ENCODE measurements around the gene OR2T35.
"Not testable (repeated sequence)": the region's sequence is repeated elsewhere in the genome, so short reads cannot be mapped to it uniquely, and the experiment has no call there.

The OR2T35 gene, protein sequence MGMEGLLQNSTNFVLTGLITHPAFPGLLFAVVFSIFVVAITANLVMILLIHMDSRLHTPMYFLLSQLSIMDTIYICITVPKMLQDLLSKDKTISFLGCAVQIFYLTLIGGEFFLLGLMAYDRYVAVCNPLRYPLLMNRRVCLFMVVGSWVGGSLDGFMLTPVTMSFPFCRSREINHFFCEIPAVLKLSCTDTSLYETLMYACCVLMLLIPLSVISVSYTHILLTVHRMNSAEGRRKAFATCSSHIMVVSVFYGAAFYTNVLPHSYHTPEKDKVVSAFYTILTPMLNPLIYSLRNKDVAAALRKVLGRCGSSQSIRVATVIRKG

DNA sequence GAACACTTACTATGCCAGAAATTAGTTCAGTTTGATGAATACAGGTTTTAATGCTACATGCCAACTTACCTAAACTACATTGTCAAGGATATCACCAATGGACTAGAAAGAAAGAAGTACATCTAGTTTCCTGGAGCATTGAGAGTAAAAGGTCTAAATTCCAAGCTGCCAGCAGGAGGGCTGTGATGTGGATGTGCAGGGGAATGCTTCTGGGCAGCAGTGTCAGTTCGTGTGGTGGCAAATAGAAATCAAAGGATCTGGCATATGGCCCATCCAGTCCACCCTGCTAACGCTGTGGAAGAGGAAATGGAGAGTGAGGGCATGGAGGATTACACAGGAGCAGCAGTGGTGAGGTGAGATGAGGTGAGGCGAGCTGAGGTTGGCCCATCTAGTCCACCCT lies at the start of gene OR2T35:
Gene OR2T35, minus strand, starts transcription at position 101 of the 400 bp plus-strand sequence. CDS start 6,020 bp downstream, outside the sequence.
- DNase-seq: not testable (repeated sequence)

DNA sequence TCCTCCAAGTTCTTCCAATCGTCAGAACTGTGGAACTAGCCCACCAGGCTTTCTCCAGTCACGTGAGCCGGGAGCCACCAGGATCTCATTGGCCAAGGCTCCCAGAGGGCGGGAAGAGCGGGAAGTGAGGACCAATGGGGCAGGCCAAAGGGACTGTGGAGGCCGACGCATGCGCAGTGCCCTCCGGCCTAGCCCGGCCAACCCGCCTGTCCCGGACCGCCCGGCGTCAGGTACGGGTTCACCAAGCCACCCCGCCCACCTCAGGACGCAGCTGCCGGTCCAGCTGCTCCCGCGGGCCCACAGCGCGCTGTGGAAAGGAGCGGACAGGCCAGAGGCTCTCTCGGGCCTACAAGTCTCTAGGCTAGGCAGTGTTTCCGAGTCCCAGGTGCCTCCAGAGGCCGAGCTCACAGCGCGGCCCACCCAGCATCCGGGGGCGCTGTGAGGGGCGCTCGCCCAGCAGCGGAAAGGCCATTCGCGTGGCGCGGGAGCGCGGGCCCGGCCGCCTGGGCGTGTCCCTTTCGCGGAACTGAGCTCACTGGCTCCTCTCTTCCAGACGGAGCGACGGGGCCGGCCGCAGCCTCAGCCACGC lies 46.6 kb upstream of the OR2T35 start:
- DNase-seq: no peak

DNA sequence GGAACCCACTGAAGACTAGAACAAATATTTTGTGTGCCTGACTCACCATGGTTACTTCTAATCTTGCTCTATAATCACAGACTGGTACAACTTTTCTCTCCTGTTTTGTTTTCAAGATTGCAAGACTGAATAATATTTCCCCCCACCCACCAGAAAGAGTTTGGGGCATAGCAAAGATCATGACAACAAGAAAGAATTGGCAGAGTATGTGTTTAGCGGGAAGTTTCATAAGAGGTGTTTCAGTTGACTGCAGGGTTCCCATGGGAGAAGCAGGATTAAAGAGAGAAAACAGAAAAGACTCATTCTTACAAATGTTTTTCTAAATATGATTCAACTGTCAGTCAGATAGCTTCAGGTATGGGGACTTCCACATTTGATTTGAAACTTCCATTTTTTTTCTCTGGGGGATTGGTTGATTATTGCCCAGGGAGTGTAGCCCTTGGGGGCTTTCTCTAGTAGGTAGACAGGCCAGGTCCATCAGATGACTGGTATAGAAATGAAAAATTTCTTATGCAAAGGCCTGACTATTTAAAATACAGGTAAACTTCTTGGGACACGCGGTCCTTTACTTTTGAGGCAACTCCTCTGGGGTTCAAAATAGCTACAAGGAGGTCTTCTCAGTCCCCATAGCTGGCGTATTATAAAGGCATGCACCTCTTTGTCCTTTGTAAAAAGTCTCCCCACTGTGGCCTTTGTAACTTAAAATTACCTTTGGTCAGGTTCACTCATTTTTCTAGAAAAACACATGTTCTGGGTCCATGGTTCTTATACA lies 43.6 kb upstream of the OR2T35 start:
- DNase-seq: no peak

DNA sequence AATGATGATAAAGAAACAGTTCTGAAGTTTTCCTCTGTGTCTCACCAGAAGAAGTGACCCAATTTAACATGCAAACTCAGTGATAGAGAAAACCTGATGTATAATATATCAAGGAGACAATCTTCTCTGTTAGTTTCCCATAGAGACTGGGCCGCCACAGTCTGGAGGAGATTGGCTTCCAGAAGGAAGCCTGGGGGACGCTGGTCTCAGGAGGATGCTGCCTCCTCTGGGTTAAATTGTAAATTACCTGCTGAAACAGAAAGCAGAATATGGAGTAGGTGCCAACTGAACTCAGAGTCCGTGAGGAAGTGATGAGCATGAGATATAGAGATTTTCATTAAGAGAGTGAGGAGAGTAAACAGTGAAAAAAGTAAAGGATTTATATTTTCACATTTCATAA lies 41.7 kb upstream of the OR2T35 start:
- DNase-seq: no peak

DNA sequence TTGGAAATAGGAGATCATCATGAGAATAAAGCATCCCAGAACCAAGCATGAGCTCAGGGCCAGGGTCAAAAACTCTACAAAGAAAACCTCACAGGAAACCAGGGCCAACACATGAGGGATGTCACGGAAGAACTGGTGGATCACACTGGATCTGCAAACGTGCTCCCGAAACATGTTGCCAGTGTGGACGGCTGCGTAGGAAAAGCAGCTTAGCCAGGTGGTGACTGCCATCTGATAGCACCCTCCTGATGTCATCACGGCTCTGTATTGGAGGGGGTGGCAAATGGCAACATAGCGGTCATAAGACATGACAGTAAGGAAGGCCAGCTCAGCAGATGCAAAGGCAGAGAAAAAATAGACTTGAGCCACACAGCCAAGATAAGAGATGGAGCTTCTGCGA lies 36.6 kb upstream of the OR2T35 start:
- no peak for DNase-seq

DNA sequence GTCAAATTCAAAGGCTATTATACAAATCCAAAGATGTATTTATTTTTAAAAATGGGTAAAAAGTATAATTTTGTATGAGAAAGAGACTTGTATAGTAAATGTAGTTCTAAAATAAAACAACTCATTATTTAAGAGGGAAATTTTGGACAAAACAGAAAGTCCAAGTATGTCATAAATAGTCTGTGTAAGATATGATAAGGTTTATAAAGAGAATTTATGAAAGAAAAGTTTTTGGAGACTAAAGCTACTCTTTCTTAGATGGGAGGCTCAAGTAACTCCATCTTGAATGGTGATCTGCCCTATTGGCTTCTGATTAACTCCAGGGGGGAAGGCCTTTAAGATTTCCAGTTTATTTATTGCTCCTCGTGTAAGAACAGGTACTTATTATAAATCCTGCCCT lies 24.9 kb upstream of the OR2T35 start:
- DNase-seq: no peak

DNA sequence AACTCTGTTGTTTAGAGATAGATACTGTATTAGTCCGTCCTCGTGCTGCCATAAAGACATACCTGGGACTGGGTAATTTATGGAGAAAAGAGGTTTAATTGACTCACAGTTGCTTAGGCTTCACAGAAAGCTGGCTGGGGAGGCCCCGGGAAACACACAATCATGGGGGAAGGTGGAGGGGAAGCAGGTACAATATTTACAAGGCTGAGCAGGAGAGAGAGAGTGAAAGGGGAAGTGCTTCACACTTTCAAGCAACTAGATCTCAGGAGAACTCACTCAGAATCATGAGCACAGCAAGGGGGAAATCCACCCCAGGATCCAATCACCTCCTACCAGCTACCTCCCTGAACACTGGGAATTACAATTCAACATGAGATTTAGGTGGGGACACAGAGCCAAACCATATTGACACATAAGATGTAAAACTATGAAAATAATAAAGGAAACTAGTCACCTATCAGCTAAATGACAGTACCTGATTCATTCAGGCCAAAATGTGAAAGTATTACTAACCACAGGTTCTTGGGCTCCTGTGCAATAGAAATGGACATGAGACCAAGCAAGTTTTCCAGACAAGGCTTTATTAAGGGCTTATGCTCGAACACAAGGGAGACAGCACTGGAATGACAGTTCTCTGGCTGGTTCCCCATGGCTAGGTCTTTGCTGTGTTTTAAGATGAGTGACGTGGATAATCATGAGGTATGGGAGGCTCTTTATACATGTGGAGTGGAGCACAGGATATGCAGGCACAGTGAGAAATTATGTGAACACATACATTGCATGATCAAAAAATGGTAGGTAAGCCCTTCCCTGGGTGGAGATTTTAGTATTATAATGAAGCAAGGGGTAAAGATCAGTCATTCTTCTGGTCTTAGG lies 18.6 kb upstream of the OR2T35 start:
- DNase-seq: not testable (repeated sequence)

DNA sequence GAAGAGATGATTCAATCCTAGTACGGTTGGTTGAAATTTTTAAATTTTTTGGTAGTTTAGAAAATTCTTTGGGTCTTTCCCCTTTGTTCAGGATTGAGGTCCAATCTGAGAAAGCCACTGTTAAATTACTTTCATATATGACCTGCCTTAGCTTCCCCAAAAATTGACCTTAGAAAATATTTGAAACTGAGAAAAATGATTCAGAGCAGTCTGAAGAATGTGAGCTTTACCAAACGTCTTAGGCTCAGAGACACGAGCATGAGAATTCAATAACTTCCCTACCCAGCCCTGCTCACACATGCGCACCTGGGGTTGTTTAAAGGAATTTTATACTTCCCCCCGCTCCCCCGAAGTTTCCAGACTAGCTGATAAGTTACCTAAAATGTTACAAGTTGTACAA lies 11.7 kb upstream of the OR2T35 start:
- not testable (repeated sequence) for DNase-seq

DNA sequence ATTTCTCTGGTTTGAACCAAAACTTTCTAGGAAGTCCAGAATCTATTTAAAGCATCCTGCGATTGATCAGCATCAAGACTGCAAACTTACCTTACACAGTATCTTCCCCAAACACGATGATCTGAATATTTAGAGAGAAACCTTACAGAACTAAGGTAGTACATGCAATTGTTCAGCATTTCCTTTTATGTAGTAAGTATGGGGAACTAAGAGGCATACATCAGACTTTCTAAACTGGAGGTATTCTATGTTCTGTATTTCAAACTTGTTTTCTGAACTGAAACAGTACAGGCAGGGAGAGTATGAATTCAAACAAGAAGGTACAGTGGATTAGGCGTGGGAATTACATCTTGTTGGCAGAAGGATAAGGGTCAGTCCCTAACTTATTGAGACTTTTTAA lies 10.3 kb upstream of the OR2T35 start, which contains the start of gene OR2T27:
Gene OR2T27, minus strand, starts transcription at position 175 of the 400 bp plus-strand sequence. CDS start 4,644 bp downstream, outside the sequence.
- not testable (repeated sequence) for DNase-seq

DNA sequence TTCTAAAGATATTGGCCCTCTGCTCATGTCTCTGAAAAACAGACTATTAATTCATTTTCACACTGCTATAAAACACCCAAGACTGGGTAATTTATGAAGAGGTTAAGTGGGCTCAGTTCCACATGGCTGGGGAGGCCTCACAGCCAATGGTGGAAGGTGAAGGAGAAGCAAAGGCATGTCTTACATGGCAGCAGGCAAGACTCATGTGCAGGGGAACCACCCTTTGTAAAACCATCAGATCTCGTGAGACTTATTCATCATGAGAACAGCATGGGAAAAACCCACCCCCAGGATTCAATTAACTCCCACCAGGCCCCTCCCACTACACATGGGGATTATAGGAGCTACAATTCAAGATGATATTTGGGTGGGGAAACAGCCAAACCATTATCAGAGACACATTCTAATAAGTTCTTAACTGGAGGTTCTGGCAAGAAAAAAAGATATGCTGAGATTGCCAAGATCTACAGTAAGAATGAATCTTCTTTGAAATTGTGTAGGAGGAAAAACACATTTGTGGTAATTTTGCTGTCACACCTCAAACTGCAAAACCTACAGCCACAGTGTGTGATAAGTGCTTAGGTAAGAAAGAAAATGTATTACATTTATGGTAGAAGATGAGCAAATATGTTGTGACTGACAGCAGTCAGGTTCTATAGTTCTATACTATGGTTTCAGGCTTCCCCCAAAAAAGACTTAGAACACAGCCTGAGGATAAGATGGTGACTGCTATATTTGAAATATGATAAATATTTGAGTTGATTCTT lies 3.9 kb upstream of the OR2T35 start:
- not testable (repeated sequence) for DNase-seq

DNA sequence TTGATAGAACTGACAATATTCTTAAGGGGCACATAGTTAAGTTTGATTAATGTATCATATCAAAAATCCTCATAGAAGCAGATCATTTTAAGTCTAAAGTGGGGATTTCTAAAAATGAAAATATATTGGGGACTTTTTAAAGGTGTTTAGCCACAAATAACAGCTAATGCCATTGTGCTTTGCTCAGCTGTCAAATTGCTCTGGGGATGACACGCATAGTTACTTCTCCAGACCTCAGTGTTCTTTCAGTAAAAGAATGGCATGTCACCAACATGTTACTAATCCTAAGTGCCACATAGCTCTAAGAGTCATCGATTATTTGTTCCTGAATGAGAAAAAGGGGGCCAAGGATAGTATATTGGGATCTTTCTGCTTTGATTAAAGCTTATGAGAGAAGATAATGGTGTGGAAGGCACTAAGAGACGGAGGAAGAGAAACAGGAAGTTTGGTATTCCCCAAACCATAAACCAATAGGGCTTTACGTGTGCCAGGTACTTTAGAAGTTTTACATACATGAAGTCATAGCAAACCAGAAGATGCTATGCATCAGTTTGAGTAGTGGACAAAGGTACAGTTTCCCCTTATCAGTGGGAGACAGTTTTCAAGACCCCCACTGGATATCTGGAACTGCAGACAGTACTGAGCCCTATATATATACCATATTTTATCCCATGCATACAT lies 2.0 kb downstream of the OR2T35 start:
- DNase-seq: not testable (repeated sequence)

DNA sequence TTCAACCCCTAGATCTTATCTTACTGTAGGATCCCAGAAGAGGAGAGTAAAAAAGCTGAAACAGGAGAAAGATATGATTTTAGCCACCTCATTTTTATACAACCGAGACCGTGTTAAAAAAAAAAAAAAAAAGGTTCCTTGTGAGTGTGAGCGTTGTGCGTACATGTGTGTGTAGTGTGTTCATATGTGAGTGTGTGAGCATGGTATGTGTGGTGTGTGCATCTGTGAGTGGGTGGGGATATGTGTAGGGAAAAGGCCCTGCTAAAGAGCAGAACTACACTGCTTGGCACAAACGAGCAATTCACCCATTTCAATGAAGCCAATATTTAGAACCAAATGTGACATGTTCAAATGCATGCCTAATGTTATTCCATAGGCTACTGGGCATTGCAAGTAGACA lies 3.5 kb downstream of the OR2T35 start:
- DNase-seq: not testable (repeated sequence)

DNA sequence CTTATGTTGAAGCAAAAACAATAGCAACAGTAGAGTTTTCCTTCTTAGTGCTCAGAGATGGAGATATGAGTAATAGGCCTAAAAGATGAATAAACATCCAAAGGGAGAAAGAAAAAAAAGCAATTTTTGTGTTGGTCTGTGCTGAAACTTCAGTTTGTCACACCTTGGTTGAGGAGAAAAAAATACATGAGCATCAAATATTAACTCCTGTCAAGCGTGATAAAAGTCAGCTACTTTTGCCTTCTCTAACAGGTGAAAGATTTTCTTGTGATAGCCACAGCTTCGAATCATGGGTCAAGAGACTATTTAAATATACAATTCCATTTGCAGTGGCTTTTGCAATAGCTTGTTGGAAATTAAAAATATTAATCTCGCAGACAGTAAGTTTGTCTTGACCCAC lies 4.2 kb downstream of the OR2T35 start:
- not testable (repeated sequence) for DNase-seq

DNA sequence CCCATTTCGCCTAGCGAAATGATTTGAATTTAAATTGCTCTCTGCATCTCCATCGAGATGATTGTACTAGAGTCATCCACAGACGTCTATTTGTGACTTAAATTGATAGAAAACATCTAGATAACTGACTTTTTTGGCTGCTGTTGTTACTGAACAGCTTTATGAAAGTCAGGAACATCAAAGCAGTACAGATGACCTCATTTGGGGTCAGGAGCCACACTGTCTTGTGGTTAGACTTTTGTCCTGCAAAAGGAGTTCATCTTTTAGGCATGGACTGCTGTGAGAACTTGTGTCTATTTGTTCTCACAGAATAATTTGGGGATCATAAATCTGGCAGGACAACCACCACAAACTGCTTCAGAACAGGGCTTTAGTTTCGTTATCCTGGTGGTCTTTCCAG lies 5.4 kb downstream of the OR2T35 start:
- not testable (repeated sequence) for DNase-seq

DNA sequence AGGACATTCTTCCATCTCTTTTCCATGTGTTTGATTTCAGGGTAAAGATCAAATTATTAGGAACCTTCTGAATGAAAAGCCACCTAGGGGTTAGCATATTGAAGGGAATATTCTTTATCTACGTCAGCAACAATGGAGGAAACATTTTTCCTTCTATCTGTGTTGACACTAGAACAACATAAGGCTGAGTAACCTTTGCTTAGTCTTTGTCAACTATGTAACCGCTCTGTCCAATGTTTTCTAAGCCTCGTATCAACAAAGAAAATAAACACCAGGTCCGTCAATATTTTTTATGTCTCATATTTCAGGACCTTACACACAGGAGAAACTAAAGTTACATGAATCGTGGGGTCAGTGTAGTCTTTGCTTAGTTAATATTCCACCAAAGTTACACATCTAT lies 8.5 kb downstream of the OR2T35 start:
- DNase-seq: not testable (repeated sequence)

DNA sequence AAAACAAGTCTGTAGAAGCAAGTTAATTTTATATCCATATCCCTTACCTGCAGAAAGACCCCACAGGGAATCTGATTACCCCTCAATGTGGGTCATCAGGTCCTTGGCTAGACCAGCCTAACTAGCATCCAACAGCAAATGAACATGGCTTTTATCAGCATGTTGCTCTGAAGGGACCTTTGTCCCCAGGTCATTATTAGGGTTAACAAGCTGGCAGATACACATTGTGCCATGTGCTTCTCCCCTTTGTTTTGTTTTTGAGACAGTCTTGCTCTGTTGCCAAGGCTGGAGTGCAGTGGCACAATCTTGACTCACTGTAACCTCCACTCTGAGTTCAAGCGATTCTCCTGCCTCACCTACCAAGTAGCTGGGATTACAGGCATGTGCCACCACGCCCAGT lies 10.1 kb downstream of the OR2T35 start, which contains the start of gene OR2T11:
Gene OR2T11, minus strand, starts transcription at position 101 of the 400 bp plus-strand sequence. CDS start 7,963 bp downstream, outside the sequence.
- DNase-seq: not testable (repeated sequence)

DNA sequence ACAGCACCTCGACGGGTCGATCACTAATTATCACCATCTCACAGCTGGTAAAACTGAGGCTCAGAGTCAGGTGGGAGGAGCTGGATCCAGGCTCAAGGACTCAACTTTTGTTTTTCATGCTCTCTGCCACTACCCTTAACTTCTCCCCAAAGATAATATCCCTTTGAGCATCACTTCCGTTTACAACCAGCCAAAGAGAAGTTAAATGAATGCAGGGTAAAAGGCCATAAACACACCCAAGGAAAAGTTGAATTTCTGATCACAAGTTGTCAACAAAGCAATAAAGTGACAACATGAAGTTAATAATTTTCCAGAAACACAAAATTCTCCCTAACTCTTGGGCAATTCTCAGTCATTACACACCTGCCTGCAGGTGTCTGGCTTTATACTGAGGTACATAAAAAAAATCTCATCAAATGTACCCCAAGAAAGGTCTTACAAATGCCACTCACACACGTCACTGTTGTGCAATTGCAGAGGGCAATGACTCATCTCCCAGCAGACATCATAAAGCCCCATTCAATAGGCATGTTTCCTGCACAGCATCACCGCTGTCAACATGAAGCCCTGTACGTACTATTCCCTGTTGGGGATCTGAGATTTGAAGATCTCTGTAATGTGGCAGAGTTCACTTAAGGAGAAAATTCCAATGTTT lies 13.6 kb downstream of the OR2T35 start:
- DNase-seq: no peak

DNA sequence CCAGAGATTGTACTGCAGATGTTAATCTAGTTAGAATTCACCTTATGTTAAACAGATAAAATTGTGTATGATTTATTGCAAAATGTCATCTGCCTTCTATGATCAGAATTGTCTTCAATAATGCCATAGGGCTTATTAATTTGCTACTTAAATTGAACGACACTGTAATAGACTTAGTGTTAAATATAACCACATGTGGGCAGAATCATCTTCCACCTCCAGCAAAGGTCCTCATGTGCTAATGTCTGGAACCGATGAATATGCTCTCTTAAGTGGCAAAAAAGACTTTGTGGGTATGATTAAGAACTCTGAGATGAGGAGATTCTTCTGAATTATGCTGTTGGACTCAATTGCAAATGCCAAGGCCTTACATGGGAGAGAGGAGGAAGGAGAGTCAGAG lies 14.5 kb downstream of the OR2T35 start:
- no peak for DNase-seq

DNA sequence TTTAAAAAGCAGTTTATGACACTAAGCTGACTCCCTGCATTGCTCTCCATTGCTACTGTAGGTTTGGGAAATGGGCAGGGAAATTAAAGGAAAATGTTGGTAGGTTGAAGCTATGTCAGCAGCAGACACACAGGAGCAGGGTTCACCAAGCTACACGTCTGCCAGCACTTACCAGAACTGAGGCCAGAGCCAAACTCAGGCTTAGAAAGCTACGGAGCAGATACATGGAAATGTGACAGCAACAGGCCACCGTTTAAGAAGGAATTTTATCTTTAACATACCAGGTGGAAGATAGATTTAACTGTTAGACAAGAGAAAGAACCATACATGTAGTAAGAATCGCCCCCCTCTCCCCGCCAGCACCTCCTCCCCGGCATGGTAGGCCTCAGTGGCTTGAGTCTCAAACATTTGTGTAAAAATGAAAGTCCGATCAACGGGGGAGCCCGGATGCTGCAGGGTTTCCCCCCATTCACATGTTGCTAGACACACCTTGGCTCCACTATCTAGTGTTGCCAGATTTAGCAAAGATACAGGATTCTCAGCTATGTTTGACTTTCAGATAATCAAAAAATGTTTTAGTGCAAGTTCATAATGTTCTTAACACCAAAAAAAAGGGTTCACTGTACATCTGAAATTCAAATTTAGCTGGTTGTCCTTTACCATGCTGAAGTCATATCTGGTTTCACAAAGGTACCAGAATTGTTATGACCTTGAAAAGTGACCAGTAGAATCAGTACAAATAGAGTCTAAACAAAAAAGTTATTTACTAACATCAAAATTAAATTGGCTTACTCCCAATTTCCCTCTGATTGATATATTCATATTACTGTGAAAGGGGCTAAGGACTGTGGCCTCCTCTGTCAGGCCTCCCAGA lies 16.9 kb downstream of the OR2T35 start:
- no peak for DNase-seq

Data from NCI-H345 (cell line).